Breast epithelium (tissue), 3 donors: ENCODE results near the gene DHRS1.

Experiments used
- POLR2A ChIP-seq: fragments of 450-650 bp; IDR thresholded peaks from one replicate; pipeline ENCODE4 v1.6.1; 2016; ENCODE audit warnings: antibody characterized with exemption, mild to moderate bottlenecking, moderate library complexity
- TF ChIP-seq, protein P1 (sequence below), 3 donors: fragments of 450-650 bp; IDR thresholded peaks; one replicate each; pipeline ENCODE4 v1.5.1; 2016 to 2017; ENCODE audit warnings: antibody characterized with exemption in 3 of 3, mild to moderate bottlenecking in 3 of 3, moderate library complexity in 3 of 3

DNA sequence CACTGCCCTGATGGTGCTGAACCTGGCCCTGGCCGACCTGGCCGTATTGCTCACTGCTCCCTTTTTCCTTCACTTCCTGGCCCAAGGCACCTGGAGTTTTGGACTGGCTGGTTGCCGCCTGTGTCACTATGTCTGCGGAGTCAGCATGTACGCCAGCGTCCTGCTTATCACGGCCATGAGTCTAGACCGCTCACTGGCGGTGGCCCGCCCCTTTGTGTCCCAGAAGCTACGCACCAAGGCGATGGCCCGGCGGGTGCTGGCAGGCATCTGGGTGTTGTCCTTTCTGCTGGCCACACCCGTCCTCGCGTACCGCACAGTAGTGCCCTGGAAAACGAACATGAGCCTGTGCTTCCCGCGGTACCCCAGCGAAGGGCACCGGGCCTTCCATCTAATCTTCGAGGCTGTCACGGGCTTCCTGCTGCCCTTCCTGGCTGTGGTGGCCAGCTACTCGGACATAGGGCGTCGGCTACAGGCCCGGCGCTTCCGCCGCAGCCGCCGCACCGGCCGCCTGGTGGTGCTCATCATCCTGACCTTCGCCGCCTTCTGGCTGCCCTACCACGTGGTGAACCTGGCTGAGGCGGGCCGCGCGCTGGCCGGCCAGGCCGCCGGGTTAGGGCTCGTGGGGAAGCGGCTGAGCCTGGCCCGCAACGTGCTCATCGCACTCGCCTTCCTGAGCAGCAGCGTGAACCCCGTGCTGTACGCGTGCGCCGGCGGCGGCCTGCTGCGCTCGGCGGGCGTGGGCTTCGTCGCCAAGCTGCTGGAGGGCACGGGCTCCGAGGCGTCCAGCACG lies 16.4 kb upstream of the DHRS1 start:
- TF ChIP-seq, protein P1, sequence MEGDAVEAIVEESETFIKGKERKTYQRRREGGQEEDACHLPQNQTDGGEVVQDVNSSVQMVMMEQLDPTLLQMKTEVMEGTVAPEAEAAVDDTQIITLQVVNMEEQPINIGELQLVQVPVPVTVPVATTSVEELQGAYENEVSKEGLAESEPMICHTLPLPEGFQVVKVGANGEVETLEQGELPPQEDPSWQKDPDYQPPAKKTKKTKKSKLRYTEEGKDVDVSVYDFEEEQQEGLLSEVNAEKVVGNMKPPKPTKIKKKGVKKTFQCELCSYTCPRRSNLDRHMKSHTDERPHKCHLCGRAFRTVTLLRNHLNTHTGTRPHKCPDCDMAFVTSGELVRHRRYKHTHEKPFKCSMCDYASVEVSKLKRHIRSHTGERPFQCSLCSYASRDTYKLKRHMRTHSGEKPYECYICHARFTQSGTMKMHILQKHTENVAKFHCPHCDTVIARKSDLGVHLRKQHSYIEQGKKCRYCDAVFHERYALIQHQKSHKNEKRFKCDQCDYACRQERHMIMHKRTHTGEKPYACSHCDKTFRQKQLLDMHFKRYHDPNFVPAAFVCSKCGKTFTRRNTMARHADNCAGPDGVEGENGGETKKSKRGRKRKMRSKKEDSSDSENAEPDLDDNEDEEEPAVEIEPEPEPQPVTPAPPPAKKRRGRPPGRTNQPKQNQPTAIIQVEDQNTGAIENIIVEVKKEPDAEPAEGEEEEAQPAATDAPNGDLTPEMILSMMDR (IDR thresholded peaks at IDR 0.05), result no peak
- no peak for TF ChIP-seq POLR2A
